Kidney epithelial cell (primary cell): Measurements from ENCODE around the gene EXOC3L1. TPM values are rescaled to one million over a fixed set of nuclear protein-coding genes. Genes with fewer than 3 reads are reported as not detected.

Experiments
- DNase-seq: peaks from one replicate; pipeline ENCODE4 v3.0.0-alpha.2; 2010; ENCODE audit warnings: low read depth
- H3K27me3 ChIP-seq: 2 replicates; pipeline ENCODE4 v1.6.0; 2011; ENCODE audit warnings: low read length; ENCODE audit not compliant: control insufficient read depth, insufficient read depth
- H3K36me3 ChIP-seq: 2 replicates; pipeline ENCODE4 v1.5.1; 2011; ENCODE audit warnings: low read length; ENCODE audit not compliant: control insufficient read depth, insufficient read depth
- H3K4me3 ChIP-seq: 2 replicates; pipeline ENCODE4 v1.5.1; 2011; ENCODE audit warnings: low read depth, mild to moderate bottlenecking, control low read depth, low read length
- total RNA-seq: library from RNA; depleted of rRNA; stranded (reverse); fragments of >200 nt; gene quantifications from 2 replicates; pipeline ENCODE4 v1.2.3, GENCODE V29; 2015
- TF ChIP-seq, protein P1 (sequence below): IDR thresholded peaks from 2 replicates; pipeline ENCODE4 v1.5.1; 2011; ENCODE audit warnings: mild to moderate bottlenecking, moderate library complexity, low read length, control low read depth, inconsistent platforms; ENCODE audit not compliant: insufficient read depth, poor library complexity, severe bottlenecking

EXOC3L1 gene
- total RNA-seq, 1 donor from 2014 or later: 0.25 TPM

DNA sequence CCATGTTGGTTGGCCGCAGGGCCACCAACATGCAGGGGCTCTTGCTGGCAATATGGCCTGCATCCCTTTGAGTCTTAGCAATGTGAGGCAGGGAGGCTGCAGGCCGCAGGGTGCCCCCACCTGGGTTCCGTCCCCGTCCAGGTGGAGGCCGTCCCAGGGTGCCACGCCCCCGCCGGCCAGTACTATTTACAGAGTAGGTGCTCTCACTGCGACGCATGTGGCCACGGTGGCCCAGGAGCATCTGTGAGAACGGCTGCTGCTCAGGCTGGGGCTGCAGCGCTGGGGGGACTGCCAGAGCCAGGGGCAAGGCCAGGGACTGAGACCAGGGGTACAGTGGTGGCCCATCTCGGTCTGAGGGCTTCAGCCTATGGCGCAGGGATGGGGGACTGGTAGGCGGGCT, 9.8 kb downstream of the EXOC3L1 start:
- no peaks in the 10 kb centered on the region for H3K36me3 ChIP-seq
- H3K27me3 ChIP-seq: peaks cover 6% of the 10 kb centered on the region
- TF ChIP-seq, protein P1, sequence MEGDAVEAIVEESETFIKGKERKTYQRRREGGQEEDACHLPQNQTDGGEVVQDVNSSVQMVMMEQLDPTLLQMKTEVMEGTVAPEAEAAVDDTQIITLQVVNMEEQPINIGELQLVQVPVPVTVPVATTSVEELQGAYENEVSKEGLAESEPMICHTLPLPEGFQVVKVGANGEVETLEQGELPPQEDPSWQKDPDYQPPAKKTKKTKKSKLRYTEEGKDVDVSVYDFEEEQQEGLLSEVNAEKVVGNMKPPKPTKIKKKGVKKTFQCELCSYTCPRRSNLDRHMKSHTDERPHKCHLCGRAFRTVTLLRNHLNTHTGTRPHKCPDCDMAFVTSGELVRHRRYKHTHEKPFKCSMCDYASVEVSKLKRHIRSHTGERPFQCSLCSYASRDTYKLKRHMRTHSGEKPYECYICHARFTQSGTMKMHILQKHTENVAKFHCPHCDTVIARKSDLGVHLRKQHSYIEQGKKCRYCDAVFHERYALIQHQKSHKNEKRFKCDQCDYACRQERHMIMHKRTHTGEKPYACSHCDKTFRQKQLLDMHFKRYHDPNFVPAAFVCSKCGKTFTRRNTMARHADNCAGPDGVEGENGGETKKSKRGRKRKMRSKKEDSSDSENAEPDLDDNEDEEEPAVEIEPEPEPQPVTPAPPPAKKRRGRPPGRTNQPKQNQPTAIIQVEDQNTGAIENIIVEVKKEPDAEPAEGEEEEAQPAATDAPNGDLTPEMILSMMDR: no peak
- no peak overlapping the region for H3K4me3 ChIP-seq
- DNase-seq: no peak

- TF ChIP-seq, protein P1: no peak
- Histone ChIP-seq H3K4me3 (no peak overlapping the region), H3K27me3 (no peaks in the 10 kb centered on the region), H3K36me3 (no peaks in the 10 kb centered on the region)
- no peak for DNase-seq
Observed at GRCh38 chr16:67179421-67180080, 10.4 kb downstream of the EXOC3L1 start.

DNA sequence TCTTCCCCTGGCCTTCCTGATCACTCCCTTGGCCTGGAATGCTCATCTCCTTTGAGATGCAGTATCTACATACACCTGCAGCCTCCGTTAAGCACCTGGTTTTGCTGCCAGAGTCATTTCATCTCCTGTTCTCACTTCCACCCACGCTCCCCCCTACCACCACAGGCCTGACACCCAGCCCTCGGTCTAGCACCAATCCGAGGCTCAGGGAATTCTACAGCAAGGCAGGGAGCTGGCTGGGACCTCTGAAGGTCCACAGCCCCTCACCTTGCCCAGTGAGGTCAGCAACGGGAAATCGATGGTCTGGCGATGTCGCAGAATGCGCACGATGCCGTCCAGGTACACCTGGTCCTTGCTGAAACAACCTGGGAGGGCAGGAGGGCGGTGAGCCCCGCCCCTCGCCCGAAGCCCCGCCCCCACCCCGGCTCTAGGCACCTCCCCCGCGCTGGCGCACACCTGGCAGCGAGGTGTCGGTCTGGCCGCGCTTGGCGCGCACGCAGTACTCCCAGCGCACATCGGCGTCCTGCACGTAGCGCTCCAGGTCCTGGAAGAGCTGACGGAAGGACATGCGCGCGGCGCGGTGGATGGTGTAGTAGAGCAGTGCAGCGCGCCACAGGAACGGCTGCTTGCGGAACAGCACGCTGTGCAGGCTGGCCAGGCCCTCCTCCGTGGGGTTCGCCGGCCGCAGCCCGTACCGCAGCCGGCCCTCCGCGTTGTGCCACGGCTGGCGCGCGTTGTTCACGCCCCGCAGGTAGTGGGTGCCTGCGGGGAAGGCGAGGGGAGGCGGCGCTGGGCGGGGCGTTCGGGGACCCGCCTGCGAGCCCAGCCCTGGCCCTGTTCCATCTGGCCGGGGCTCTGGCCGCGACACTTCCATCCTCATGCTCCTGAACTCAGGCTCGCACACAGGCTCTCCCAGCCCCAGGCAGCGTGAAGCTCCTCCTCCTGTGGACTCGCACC, 11.9 kb downstream of the EXOC3L1 start:
- Histone ChIP-seq H3K36me3 (no peaks in the 10 kb centered on the region), H3K4me3 (peak overlapping the region; percentile 24), H3K27me3 (no peaks in the 10 kb centered on the region)
- TF ChIP-seq, protein P1: no peak
- no peak for DNase-seq

- Histone ChIP-seq H3K4me3 (no peak overlapping the region), H3K36me3 (no peaks in the 10 kb centered on the region), H3K27me3 (no peaks in the 10 kb centered on the region)
- TF ChIP-seq, protein P1: no peak
- DNase-seq: no peak
Observed at GRCh38 chr16:67176662-67177061, 13.3 kb downstream of the EXOC3L1 start.

GRCh38 chr16:67174706-67175231, 15.2 kb downstream of the EXOC3L1 start:
- TF ChIP-seq, protein P1: no peak
- DNase-seq: no peak
- no peaks in the 10 kb centered on the region for H3K27me3 ChIP-seq
- H3K36me3 ChIP-seq: no peaks in the 10 kb centered on the region
- peak overlapping the region; percentile 8 for H3K4me3 ChIP-seq
